Endothelial cell of umbilical vein (primary cell): ENCODE data around the gene CD276. TPM values are rescaled to one million over a fixed set of nuclear protein-coding genes. Genes with fewer than 3 reads are reported as not detected.
A peak's percentile ranks its signal among the peaks of the same experiment; 100 is the strongest.

Source experiments
- BruUV-seq: library from RNA; stranded (reverse); fragments of 400-500 nt; replicated peaks from 2 replicates; lab custom pipeline; 2021; lab: Mats Ljungman, UMichigan
- CTCF ChIA-PET: fragments of 300-600, 350-600 bp; sonication (Branson Sonifier 250); formaldehyde crosslinking; loops from one replicate; lab custom pipeline; 2021; ENCODE audit warnings: antibody characterized with exemption, inconsistent platforms; lab: Charles Lee
- POLR2A ChIA-PET: fragments of 300-600, 350-600 bp; sonication (Branson Sonifier 250); formaldehyde crosslinking; loops from one replicate; lab custom pipeline; 2021; ENCODE audit warnings: antibody characterized with exemption, inconsistent platforms; lab: Charles Lee
- DNase-seq: peaks from one replicate; pipeline ENCODE4 v3.0.0-alpha.2; 2011; ENCODE audit warnings: low read depth, low spot score
- FAIRE-seq: peaks from 2 replicates; lab custom pipeline; 2011; peaks lifted over from hg19 to GRCh38; lab: Jason Lieb, UNC
- H2AFZ ChIP-seq: 2 replicates; pipeline ENCODE4 v1.6.0; 2012; ENCODE audit warnings: low read depth, low read length, control low read depth, inconsistent platforms
- H3K27ac ChIP-seq: 2 replicates; pipeline ENCODE4 v1.5.1; 2011; ENCODE audit warnings: low read depth, mild to moderate bottlenecking, control low read depth, low read length, moderate library complexity; ENCODE audit not compliant: insufficient read depth
- H3K27me3 ChIP-seq, 2 experiments: 2 replicates each; pipeline versions ENCODE4 v1.6.0 to v1.6.1; 2011; ENCODE audit warnings: low read length in 2 of 2, mixed read lengths in 1 of 2; ENCODE audit not compliant: control insufficient read depth in 2 of 2, insufficient read depth in 2 of 2
- H3K36me3 ChIP-seq, 2 experiments: 2 replicates in 1 of 2; 3 replicates in 1 of 2; pipeline ENCODE4 v1.5.1; 2011; ENCODE audit warnings: low read length in 2 of 2, mild to moderate bottlenecking in 1 of 2, moderate library complexity in 1 of 2; ENCODE audit not compliant: control insufficient read depth in 2 of 2, insufficient read depth in 2 of 2; ENCODE audit errors: extremely low read depth in 1 of 2
- H3K4me1 ChIP-seq: 3 replicates; pipeline ENCODE4 v1.5.1; 2011; ENCODE audit warnings: mild to moderate bottlenecking, low read length; ENCODE audit not compliant: control insufficient read depth, insufficient read depth; ENCODE audit errors: extremely low read depth
- H3K4me2 ChIP-seq: 2 replicates; pipeline ENCODE4 v1.6.1; 2011; ENCODE audit warnings: low read length, control low read depth, mixed read lengths; ENCODE audit not compliant: insufficient read depth
- H3K4me3 ChIP-seq, 3 experiments: fragments of 200-600 bp in 1 of 3; sonication (generic), shearing (Covaris generic) in 1 of 3; replicated peaks in 1 of 3; 2 replicates each; pipeline ENCODE4 v1.5.1; 2011 to 2016; ENCODE audit warnings: control low read depth in 3 of 3, low read length in 3 of 3, mild to moderate bottlenecking in 2 of 3, inconsistent platforms in 1 of 3, low read depth in 1 of 3, moderate library complexity in 1 of 3; ENCODE audit not compliant: insufficient read depth in 1 of 3
- H3K79me2 ChIP-seq: 2 replicates; pipeline ENCODE4 v1.6.0; 2012; ENCODE audit warnings: low read length, inconsistent platforms; ENCODE audit not compliant: control insufficient read depth, insufficient read depth
- H3K9ac ChIP-seq: replicated peaks from 2 replicates; pipeline ENCODE3; 2011; ENCODE audit warnings: low read length, control low read depth; ENCODE audit not compliant: insufficient read depth; ENCODE audit errors: extremely low read depth
- H3K9me1 ChIP-seq: replicated peaks from 3 replicates; pipeline ENCODE4 v1.6.0; 2011; ENCODE audit warnings: mild to moderate bottlenecking, low read length; ENCODE audit not compliant: control insufficient read depth, insufficient read depth; ENCODE audit errors: extremely low read depth
- H3K9me3 ChIP-seq: replicated peaks from 2 replicates; pipeline ENCODE4 v1.5.1; 2012; ENCODE audit warnings: low read length, inconsistent platforms; ENCODE audit not compliant: control insufficient read depth, insufficient read depth
- H4K20me1 ChIP-seq: replicated peaks from 2 replicates; pipeline ENCODE3; 2011; ENCODE audit warnings: mild to moderate bottlenecking, low read length; ENCODE audit not compliant: control insufficient read depth, insufficient read depth; ENCODE audit errors: extremely low read depth
- EZH2 ChIP-seq: IDR thresholded peaks from 2 replicates; pipeline ENCODE4 v1.6.1; 2012; ENCODE audit warnings: borderline replicate concordance, low read depth, mild to moderate bottlenecking, moderate library complexity, low read length, inconsistent platforms; ENCODE audit not compliant: severe bottlenecking
- GATA2 ChIP-seq: IDR thresholded peaks from 2 replicates; pipeline ENCODE4 v1.7.0; 2011; ENCODE audit warnings: low read depth, mild to moderate bottlenecking, moderate library complexity, mixed read lengths, low read length; ENCODE audit not compliant: insufficient read length, insufficient read depth
- JUN ChIP-seq: IDR thresholded peaks from 2 replicates; pipeline ENCODE4 v1.6.1; 2011; ENCODE audit warnings: borderline replicate concordance, low read depth; ENCODE audit not compliant: insufficient read length, insufficient read depth
- dilution Hi-C: fragments of 300-500 bp; cut with MboI; formaldehyde crosslinking; loops from one replicate; pipeline ENCODE4 v1.15.0; 2019; ENCODE audit warnings: low sequenced_read_pairs; ENCODE audit not compliant: extremely low pct_ligation_motif_present
- intact Hi-C: fragments of 100-400 bp; cut with micrococcal nuclease; formaldehyde crosslinking; loops from one replicate; pipeline ENCODE4 v1.10.0; 2022
- polyA plus RNA-seq, 4 experiments: library from polyadenylated mRNA; depleted of rRNA in 3 of 4; stranded (reverse) in 3 of 4; unstranded in 1 of 4; fragments of >200 nt; gene quantifications; 2 replicates each; pipeline versions ENCODE4 v1.2.1 to v1.2.3, GENCODE V29; 2011 to 2012; ENCODE audit warnings: missing spikeins in 1 of 4
- total RNA-seq: library from RNA; stranded (reverse); gene quantifications from 2 replicates; pipeline ENCODE4 v1.2.3, GENCODE V29; 2021

Gene CD276
- total and polyA plus RNA-seq, 2 donors (not counting 3 experiments of a cell fraction or from before 2014, with no cell fraction given) = 73.6 to 85.7 TPM

GRCh38 chr15:73752806-73753193 is 68.6 kb downstream of the CD276 start:
- Histone ChIP-seq H3K4me2 (peak overlapping the region; percentile 37), H3K4me1 (no peaks in the 10 kb centered on the region), H3K9me3 (no peaks in the 10 kb centered on the region), H4K20me1 (no peaks in the 10 kb centered on the region), H3K36me3 (no peaks in the 10 kb centered on the region), H3K4me3 (peak overlapping the region in 1 of 3 experiments; percentile 27), H3K27me3 (peaks cover 23 to 27% of the 10 kb centered on the region in 2 experiments), H3K27ac (no peak overlapping the region), H2AFZ (no peak overlapping the region), H3K9me1 (no peaks in the 10 kb centered on the region), H3K9ac (no peak overlapping the region), H3K79me2 (no peaks in the 10 kb centered on the region)
- CTCF ChIA-PET = no interaction called here
- intact Hi-C loops (no loop called here), dilution Hi-C loops (no loop called here)
- BruUV-seq = no TSS peak
- FAIRE-seq (no peak), DNase-seq (no peak)
- POLR2A ChIA-PET = no interaction called here
- TF ChIP-seq JUN = no peak
- no peak for TF ChIP-seq GATA2

GRCh38 chr15:73753250-73754130 is 69.3 kb downstream of the CD276 start, which contains the start of gene INSYN1:
Gene INSYN1, minus strand, starts transcription at chr15:73753351. Its CDS starts 2,221 bp downstream, at chr15:73751130.
- dilution Hi-C loops = no loop called here

More at GRCh38 chr15:73753250-73754130, 69.3 kb downstream of the CD276 start, which contains the start of gene INSYN1:
- Histone ChIP-seq H4K20me1 (no peaks in the 10 kb centered on the region), H3K9me1 (no peaks in the 10 kb centered on the region), H3K27me3 (peaks cover 26 to 27% of the 10 kb centered on the region in 2 experiments), H3K79me2 (no peaks in the 10 kb centered on the region), H3K9ac (no peak within 1 kb of the TSS), H3K4me1 (no peaks in the 10 kb centered on the region), H3K36me3 (no peaks in the 10 kb centered on the region), H3K27ac (no peak within 1 kb of the TSS), H3K4me2 (peak within 1 kb of the TSS; percentile 37), H3K4me3 (peak within 1 kb of the TSS in 1 of 3 experiments; percentile 27), H3K9me3 (no peaks in the 10 kb centered on the region), H2AFZ (no peak within 1 kb of the TSS)
- BruUV-seq = no TSS peak
- intact Hi-C loops = no loop called here
- ChIA-PET CTCF (no interaction called here), POLR2A (no interaction called here)
- FAIRE-seq (no peak), DNase-seq (no peak)
- TF ChIP-seq JUN (no peak), EZH2 (peak; percentile 58)
